ENCODE measurements around the gene PER2.

DNA sequence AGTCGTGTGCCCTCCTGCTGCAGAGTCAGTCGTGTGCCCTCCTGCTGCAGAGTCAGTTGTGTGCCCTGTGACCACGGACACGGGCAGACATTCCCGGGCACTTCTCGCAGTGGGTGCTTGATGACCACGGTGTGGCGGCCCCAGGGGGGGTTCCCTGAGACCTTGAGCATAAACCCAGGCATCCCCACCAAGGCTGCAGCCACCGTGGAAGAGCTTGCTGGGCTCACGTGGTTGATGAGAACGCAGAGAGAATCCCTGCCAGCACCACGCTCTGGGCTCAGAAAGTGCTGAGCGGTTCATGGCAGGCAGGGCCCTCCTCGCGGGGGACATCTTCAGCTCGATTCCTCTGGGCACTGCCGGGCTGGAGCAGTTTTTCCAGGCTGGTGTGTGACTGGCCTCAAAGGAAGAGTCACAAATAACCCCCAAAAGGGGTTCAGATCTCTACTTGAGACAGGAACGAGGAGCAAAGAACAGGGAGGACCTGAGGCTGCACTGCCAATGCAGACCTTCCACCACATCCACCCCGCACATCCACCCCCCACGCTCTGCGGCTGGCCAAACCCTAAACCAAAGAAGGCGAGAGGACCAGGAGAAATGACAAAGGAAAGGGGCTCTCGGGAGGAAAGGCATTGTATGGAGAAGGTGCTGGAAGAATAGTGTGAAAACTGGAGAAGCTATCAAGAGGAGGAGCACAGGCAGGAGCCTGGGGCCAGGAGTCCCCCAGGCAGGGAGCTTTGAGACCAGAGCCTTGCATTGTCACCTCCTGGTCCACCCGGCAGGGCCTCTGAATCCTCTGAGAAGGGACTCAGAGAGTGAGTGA, 8.4 kb upstream of the PER2 start:
- TF ChIP-seq GABPA (IDR thresholded peaks at IDR 0.05; ENCODE audit: low read depth, low read length) (no peak), GABPA (CRISPR knock-in tag; IDR thresholded peaks at IDR 0.05; ENCODE audit: low read depth) (no peak), MAFF (IDR thresholded peaks at IDR 0.05; ENCODE audit: low read depth, low read length) (no peak), NFIC (IDR thresholded peaks at IDR 0.05; ENCODE audit: low read length) (no peak), ZFP62 (CRISPR knock-in tag; IDR thresholded peaks at IDR 0.05) (no peak)
